Measurements from ENCODE around the gene ANKRD6.
A peak's percentile ranks its signal among the peaks of the same experiment; 100 is the strongest.
"Not testable (repeated sequence)": the region's sequence is repeated elsewhere in the genome, so short reads cannot be mapped to it uniquely, and the experiment has no call there.

The ANKRD6 gene

GRCh38 chr6:89602166-89602565, 169.2 kb downstream of the ANKRD6 start:
- no peak for DNase-seq (ENCODE audit: low spot score)

GRCh38 chr6:89604653-89605052, 171.7 kb downstream of the ANKRD6 start:
- DNase-seq (ENCODE audit: low spot score) = no peak

- no peak for DNase-seq (ENCODE audit: low spot score)
These were observed 172.9 kb downstream of the ANKRD6 start for GRCh38 chr6:89605861-89606260.

- peak; percentile 47 for DNase-seq (ENCODE audit: low spot score)
These were observed 177.2 kb downstream of the ANKRD6 start for GRCh38 chr6:89610149-89610642.

- peak; percentile 27 for DNase-seq (ENCODE audit: low spot score)
These were observed 178.7 kb downstream of the ANKRD6 start for GRCh38 chr6:89611666-89612065.

- DNase-seq (ENCODE audit: low spot score) = no peak
These were observed 179.2 kb downstream of the ANKRD6 start for GRCh38 chr6:89612121-89612520.

GRCh38 chr6:89613790-89614189, 180.8 kb downstream of the ANKRD6 start:
- DNase-seq (ENCODE audit: low spot score) = no peak

- DNase-seq (ENCODE audit: low spot score) = no peak
These were observed 182.9 kb downstream of the ANKRD6 start for GRCh38 chr6:89615882-89616281.

- DNase-seq (ENCODE audit: low spot score) = no peak
These were observed 183.6 kb downstream of the ANKRD6 start for GRCh38 chr6:89616531-89616930.

- no peak for DNase-seq (ENCODE audit: low spot score)
These were observed 185.1 kb downstream of the ANKRD6 start for GRCh38 chr6:89618026-89618425.

GRCh38 chr6:89619567-89619966, 186.6 kb downstream of the ANKRD6 start:
- no peak for DNase-seq (ENCODE audit: low spot score)

- DNase-seq (ENCODE audit: low spot score) = no peak
These were observed 190.8 kb downstream of the ANKRD6 start for GRCh38 chr6:89623749-89624148.

- DNase-seq (ENCODE audit: low spot score) = no peak
These were observed 197.5 kb downstream of the ANKRD6 start for GRCh38 chr6:89630488-89630887.

- not testable (repeated sequence) for DNase-seq (ENCODE audit: low spot score)
These were observed 203.5 kb downstream of the ANKRD6 start for GRCh38 chr6:89636412-89636811.

- no peak for DNase-seq (ENCODE audit: low spot score)
These were observed 205.0 kb downstream of the ANKRD6 start for GRCh38 chr6:89637960-89638319.

- DNase-seq (ENCODE audit: low spot score) = peak; percentile 94
These were observed 205.6 kb downstream of the ANKRD6 start, which contains the start of gene LYRM2 for GRCh38 chr6:89638320-89639195. Gene LYRM2, minus strand, starts transcription at chr6:89638747. Its CDS starts 31 bp downstream, at chr6:89638716.

- DNase-seq (ENCODE audit: low spot score) = no peak
These were observed 207.9 kb downstream of the ANKRD6 start for GRCh38 chr6:89640804-89641203.

- not testable (repeated sequence) for DNase-seq (ENCODE audit: low spot score)
These were observed 208.6 kb downstream of the ANKRD6 start for GRCh38 chr6:89641581-89641980.

GRCh38 chr6:89642956-89643355, 210.0 kb downstream of the ANKRD6 start:
- no peak for DNase-seq (ENCODE audit: low spot score)

- no peak for DNase-seq (ENCODE audit: low spot score)
These were observed 210.5 kb downstream of the ANKRD6 start for GRCh38 chr6:89643406-89643805.

GRCh38 chr6:89644864-89645263, 211.9 kb downstream of the ANKRD6 start:
- no peak for DNase-seq (ENCODE audit: low spot score)

- no peak for DNase-seq (ENCODE audit: low spot score)
These were observed 216.7 kb downstream of the ANKRD6 start for GRCh38 chr6:89649682-89650081.

- DNase-seq (ENCODE audit: low spot score) = no peak
These were observed 217.6 kb downstream of the ANKRD6 start for GRCh38 chr6:89650579-89650978.

GRCh38 chr6:89655122-89655521, 222.2 kb downstream of the ANKRD6 start:
- no peak for DNase-seq (ENCODE audit: low spot score)

Data from hepatic stellate cell (primary cell).